Stimulated activated CD4-positive, alpha-beta T cell treated with anti-CD3 and anti-CD28 coated beads, Interleukin-1b, Interleukin-23, amount 100 ng/mL, for 24 hours (primary cell): ENCODE data around the gene CDC45.

ENCODE experiments used
- DNase-seq, 4 experiments: peaks; one replicate each; pipeline ENCODE4 v3.0.0-alpha.2; 2020; ENCODE audit warnings: low read depth in 4 of 4, low spot score in 1 of 4

CDC45 gene

DNA sequence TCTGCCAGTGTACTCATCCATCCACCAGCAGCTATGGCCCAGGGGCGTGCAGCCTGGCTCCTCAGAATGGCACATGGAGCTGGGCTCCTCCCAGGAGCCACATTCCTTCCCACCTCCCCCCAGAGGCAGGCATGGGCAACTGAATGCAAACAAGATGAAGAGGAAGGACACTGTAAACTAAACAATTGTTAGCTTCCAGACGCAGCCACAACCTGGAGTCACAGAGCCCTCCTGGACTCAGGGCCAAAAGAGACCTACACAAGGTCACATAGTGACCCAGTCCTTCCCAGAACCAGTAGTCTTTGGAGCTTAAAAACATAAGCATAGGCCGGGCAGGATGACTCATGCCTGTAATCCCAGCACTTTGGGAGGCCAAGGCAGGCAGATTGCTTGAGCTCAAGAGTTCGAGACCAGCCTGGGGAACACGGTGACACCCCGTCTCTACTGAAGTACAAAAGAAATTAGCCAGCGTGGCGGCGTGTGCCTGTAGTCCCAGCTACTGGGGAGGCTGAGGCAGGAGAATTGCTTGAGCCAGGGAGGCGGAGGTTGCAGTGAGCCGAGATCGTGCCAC, 75.2 kb downstream of the CDC45 start:
- DNase-seq, result no peak

DNA sequence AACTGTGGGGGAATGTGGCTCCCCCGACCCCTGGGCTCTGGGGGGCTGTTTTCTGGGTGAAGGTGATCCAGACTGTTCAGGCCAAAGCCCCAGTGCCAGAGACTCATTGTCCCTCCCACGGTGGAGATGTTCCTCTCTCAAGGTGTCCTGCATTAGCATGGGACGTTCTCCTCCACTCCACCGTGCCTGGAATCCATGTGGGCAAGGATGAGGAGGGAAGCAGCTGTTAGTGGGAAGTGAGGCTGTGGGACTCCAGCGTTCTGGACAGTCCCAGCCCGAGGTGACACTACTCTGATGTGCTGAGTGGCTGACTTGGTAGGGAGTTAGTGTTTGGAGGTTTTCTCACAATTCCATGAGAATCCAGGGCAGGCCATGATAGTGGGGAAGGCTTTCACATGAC, 75.9 kb downstream of the CDC45 start:
- DNase-seq, result no peak

DNA sequence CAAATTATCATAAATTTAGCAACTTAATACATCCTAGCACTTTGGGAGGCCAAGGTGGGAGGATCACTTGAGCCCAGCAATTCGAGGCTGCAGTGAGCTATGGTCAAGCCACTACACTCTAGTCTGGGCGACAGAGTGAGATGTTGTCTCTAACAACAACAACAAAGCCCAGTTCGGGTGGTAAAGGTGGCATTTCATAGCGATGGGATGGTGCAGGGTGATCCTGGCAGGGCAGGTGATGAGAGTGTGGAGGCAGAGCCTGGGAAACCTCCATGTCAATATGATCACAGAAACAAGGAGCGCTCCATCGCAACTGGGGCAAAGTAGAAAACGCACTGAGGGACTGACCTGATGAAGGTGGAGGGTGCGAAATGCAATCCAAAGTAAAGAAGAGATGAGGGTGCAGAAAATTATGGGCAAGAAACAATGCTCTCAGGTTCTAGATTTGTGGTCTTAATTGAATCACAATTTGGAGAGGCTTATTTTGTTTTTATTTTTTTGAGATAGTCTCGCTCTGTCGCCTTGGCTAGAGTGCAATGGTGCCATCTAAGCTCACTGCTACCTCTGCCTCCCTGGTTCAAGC, 77.3 kb downstream of the CDC45 start:
- no peak for DNase-seq

DNA sequence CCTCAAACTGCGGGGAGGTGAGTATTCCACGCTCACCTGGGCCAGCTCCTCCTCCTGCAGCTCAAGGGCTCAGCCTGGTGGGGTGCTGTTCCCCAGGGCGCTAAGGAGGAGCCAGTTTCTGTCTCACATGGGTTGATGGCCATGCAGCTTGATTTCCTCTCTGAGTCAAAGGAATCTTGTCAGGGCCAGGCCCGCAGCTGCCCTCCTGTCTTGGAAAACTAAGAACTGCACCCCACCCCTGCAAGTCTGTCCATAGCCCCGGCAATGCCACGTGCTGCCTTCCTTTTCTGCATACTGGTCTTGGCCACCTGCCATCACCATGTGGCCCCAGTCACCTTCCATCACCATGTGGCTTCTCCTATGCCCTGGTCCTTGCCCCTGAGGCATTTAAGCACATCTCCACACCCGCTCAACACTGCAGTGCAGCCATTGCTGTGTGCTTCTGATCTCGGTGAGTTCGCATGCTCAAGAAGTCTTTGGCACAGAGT, 79.6 kb downstream of the CDC45 start:
- DNase-seq, result no peak

DNA sequence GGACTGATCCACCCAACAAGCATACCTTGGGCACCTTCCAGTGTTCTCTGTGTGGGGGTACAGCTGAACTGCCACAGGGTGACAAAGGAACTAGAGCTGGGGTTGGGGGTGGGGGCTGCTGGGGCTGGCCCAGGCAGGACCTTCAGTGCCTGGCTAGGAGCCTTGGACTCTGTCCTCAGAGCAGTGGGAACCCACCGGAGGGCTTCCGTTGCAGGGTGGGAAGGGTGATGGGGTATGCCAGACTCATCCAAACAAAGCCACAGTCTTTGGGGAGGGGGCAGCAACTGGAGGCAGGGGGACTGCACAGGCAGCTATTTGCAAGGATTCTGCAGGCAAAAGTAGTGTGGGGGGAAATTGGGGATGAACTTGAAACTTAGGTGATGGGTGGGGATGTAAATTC, 80.2 kb downstream of the CDC45 start:
- no peak for DNase-seq

DNA sequence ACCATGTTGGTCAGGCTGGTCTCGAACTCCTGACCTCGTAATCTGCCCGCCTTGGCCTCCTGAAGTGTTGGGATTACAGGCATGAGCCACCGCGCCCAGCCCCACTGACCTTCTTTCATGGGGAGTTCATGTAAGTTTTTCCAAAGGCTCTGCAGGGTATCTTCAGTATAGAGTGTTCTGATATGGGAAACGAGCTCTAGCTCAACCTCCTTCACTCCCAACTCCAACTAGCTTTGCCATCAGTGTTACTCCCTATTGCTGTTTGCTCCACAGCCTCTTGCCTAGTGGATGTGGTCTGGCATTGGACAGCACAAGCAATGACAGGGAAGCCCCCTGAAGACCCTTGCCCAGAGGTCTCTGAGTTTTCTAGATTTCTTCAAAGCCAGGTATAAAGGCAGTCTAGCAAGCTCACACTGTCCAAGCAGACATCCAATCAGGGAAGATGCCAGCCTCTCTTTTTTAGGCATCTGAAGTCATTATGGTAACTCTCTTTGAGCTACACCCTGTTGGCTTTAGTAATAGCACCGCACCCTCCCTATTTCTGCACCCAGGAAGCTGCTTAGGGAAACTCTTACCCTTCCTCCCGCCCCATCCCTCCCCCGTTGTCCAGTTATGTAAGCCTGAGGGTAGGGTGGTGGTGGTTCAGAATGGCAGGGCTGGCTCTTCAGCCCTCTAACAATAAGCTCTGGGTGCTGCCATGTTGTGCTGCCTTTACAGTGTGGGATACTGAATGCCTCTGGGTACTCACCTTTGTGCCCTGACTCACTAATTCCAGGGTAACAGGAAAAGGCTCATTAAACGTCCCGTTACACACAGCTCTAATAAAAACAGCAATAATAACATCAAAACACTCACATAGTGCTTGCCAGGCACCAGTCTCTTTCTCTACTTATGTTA, 85.9 kb downstream of the CDC45 start:
- DNase-seq, result no peak

DNA sequence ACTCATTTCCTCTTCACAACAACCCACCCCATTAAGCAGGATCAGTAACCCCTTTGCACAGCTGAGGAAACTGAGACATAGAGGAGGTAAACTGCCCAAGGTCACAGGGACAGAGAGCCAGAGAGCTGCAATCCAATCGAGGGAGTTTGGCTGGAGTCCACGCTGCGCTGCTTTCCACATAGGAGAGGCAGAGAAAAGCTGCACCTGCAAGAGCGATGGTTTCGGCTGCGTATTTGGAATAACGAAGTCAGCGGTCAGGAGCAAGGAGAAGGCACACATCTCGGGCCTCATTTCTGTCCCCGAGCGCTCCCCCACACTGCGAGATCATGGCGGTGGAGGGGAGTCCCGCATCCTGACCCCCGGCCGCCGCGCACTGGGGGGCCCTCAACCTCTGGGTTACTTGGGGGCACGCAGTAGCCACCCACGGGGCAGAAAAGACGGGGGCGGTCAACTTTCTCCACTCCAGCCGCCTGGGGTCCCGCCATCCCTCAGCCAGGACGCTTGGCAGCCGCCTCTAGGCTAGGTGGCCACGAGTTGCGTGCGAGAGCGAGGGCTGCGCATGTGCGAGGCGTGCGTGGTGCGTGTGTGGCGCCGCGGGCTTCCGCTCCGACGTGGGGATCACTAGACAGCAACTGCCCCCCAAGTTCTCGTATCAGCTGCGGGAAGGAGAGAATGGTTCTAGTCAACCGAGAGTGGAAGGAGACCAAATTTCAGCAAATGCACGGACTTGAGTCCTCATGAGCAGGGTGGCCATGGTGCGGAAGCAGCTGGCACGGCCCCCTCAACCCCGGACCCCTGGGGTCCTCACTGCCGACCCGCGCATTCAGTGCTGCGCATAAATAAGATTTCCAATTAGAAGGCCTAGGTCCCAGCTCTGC, 86.8 kb downstream of the CDC45 start:
- no peak for DNase-seq

DNA sequence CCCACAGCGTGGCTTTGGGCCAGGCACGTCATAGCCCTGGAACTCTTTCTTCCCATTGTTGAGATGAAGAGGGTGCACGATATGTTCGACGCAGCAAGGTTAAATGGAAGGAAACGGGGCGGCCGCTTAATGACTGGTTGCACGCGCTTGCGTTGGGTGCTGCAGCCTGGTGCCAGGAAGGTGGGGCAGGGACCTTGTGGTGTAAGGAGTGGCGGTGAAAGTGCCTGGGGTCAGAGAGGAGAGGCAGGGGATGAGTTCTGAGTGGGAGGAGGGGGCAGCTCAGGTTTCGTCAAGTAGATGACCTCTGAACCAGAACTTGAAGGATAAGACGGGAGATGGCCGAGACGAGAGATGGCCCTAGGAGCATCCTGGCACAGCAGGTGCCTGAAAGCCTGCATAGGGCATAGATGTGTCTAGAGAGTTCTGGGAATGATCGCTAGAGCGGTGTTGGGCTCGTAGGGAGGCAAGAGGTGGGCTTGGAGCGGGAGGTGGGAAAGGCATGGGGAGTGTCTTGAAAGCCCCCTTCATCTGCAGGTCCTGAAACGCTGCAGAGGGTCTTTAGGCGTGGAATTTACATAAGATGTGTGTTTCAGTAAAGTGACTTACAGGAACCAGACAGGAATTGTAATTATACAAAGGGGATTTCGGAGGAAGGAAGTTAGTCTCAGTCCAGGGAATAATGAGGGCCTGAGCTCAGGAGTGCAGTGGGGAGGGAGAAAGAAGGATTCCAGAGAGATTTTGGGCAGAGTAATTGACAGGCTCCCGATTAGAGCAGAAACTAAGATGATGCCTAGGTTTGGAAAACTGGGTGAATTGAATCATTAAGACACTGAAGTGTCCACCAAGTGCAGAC, 87.7 kb downstream of the CDC45 start:
- no peak for DNase-seq

DNA sequence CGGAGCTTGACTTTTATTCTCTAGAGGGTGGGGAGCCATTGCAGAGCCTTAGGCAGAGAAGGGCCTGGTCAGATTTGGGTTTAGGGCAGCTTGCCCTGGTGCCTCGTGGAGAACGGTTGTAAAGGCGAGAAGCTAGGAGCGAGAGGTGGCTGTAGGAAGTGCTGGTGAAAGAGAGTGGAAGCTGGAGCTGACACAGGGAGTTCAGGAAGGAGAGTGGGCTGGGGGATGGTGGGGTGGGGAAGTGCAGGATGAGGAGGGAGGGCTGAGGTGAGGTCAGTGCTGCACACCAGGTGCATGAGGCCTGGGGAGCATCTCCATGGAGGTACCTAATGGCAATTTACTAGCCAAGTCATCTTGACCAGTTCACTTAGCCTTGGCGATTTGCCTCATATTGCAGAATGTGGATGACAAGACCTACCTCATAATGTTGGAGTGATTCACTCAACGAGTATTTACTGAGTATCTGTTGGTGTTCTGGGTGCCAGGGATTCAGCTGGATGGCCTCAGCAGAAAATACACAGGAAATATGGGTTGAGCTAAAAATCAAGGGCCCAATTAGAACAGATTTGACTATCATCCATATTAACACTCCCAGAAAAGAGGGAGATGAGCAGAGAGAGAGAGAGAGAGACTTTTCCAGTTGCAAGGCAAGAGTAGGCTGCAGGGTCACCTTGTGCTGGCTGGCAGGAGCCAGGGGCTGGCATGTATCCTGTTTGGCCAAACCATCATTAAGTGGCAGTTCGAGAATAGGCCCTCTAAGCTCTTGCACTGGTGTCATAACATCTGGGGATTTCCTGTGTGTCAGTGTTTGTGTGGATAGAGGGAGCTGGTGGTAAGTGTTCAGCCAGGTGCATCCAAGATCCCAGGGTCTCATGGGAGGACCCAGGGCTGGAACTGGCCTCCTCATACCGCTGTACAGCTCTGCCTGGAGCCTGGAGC, 88.9 kb downstream of the CDC45 start:
- no peak for DNase-seq

DNA sequence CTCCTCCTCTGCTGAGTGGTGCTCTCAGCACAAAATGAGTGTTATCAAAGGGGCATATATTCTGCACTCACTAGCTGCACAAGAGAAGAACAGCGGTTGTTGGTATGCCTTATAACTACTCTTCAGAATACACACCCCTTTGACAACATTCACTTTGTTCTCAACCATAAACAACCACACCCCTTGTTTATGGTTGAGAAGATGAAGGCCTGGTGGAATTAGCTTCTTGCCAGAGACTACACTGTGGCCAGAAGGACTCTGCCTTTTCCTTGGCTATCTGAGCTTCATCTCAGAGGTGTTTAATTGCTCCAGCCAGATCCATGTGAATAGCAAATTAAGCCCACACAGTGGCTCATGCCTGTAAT, 89.5 kb downstream of the CDC45 start:
- no peak for DNase-seq

DNA sequence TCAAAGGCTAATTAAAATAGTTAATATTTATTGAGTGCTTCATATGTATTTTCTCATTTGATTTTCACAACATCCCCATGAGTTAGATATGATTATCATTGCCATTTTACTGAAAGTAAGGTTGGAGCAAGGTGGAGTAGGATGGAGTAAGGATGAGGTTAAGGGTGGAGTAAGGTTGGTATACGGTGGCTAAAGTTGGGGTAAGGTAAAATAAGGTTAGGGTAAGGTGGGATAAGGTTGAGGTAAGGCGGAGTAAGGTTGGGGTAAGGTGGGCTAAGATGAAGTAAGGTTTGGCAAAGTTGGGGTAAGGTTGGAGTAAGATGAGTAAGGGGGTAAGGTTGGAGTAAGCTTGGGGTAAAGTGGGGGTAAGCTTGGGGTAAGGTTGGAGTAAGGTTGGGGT, 90.3 kb downstream of the CDC45 start:
- DNase-seq, result no peak
